ENCODE data around the gene SLC22A23. TPM values are rescaled to one million over a fixed set of nuclear protein-coding genes. Genes with fewer than 3 reads are reported as not detected.

SLC22A23 gene
- polyA plus RNA-seq, 1 donor (not counting 4 experiments of a cell fraction or from before 2014, with no cell fraction given), result 4.3 TPM

GRCh38 chr6:3226042-3226441, 230.8 kb downstream of the SLC22A23 start:
- no peak for DNase-seq (ENCODE audit: low read depth, low spot score)
- TF ChIP-seq CTCF (optimal IDR thresholded peaks at IDR 0.05 in 1 of 3, IDR thresholded peaks at IDR 0.05 in 1 of 3, conservative IDR thresholded peaks at IDR 0.05 in 1 of 3; ENCODE audit: extremely low read depth in 1 of 3, insufficient read depth in 2 of 3, low read length in 3 of 3), result no peak
- no peak for TF ChIP-seq EZH2 (IDR thresholded peaks at IDR 0.05; ENCODE audit: low read length)
- H3K4me1 ChIP-seq (ENCODE audit: control insufficient read depth, extremely low read depth, insufficient read depth, low read length), result peaks cover 15% of the 10 kb centered on the region
- H3K79me2 ChIP-seq (ENCODE audit: control insufficient read depth, insufficient read depth, low read length), result no peaks in the 10 kb centered on the region
- no peak overlapping the region for H3K27ac ChIP-seq (ENCODE audit: control insufficient read depth, insufficient read depth, low read length)
- H4K20me1 ChIP-seq (ENCODE audit: control insufficient read depth, extremely low read depth, insufficient read depth, low read length), result no peaks in the 10 kb centered on the region
- no peaks in the 10 kb centered on the region for H3K36me3 ChIP-seq (ENCODE audit: control insufficient read depth in 2 of 2, extremely low read depth in 1 of 2, insufficient read depth in 2 of 2, low read length in 2 of 2)
- no peak overlapping the region for H3K4me3 ChIP-seq (ENCODE audit: control insufficient read depth in 2 of 3, extremely low read depth in 1 of 3, insufficient read depth in 2 of 3, low read depth in 1 of 3, low read length in 3 of 3)
- FAIRE-seq, result no peak
- no peak overlapping the region for H3K9ac ChIP-seq (ENCODE audit: control insufficient read depth, extremely low read depth, insufficient read depth, low read length)
- H3K9me3 ChIP-seq (ENCODE audit: control insufficient read depth, low read depth, low read length), result no peaks in the 10 kb centered on the region
- no peak overlapping the region for H2AFZ ChIP-seq (ENCODE audit: control insufficient read depth, low read length)
- H3K27me3 ChIP-seq (ENCODE audit: control insufficient read depth, extremely low read depth, insufficient read depth, low read length), result peaks cover 64% of the 10 kb centered on the region
- H3K9me1 ChIP-seq (ENCODE audit: control insufficient read depth, extremely low read depth, insufficient read depth, low read length), result no peaks in the 10 kb centered on the region
- no peak overlapping the region for H3K4me2 ChIP-seq (ENCODE audit: control insufficient read depth, extremely low read depth, insufficient read depth, low read depth, low read length)
- dilution Hi-C loops (cut with MboI; ENCODE audit: extremely low pct_ligation_motif_present, low sequenced_read_pairs), result no loop called here

- Histone ChIP-seq H3K4me3 (ENCODE audit: control insufficient read depth in 2 of 3, extremely low read depth in 1 of 3, insufficient read depth in 2 of 3, low read depth in 1 of 3, low read length in 3 of 3) (no peak overlapping the region), H3K27me3 (ENCODE audit: control insufficient read depth, extremely low read depth, insufficient read depth, low read length) (peaks cover 36% of the 10 kb centered on the region)
- dilution Hi-C loops (cut with MboI; ENCODE audit: extremely low pct_ligation_motif_present, low sequenced_read_pairs), result no loop called here
Measured at GRCh38 chr6:3222506-3223038, 234.3 kb downstream of the SLC22A23 start.

More at GRCh38 chr6:3222506-3223038, 234.3 kb downstream of the SLC22A23 start:
- H3K9ac ChIP-seq (ENCODE audit: control insufficient read depth, extremely low read depth, insufficient read depth, low read length), result no peak overlapping the region
- DNase-seq (ENCODE audit: low read depth, low spot score) (no peak), FAIRE-seq (no peak)
- no peak for TF ChIP-seq CTCF (optimal IDR thresholded peaks at IDR 0.05 in 1 of 3, IDR thresholded peaks at IDR 0.05 in 1 of 3, conservative IDR thresholded peaks at IDR 0.05 in 1 of 3; ENCODE audit: extremely low read depth in 1 of 3, insufficient read depth in 2 of 3, low read length in 3 of 3)
- H3K4me1 ChIP-seq (ENCODE audit: control insufficient read depth, extremely low read depth, insufficient read depth, low read length), result peaks cover 9% of the 10 kb centered on the region
- no peak overlapping the region for H2AFZ ChIP-seq (ENCODE audit: control insufficient read depth, low read length)
- no peaks in the 10 kb centered on the region for H3K79me2 ChIP-seq (ENCODE audit: control insufficient read depth, insufficient read depth, low read length)
- H3K27ac ChIP-seq (ENCODE audit: control insufficient read depth, insufficient read depth, low read length), result no peak overlapping the region
- H3K36me3 ChIP-seq (ENCODE audit: control insufficient read depth in 2 of 2, extremely low read depth in 1 of 2, insufficient read depth in 2 of 2, low read length in 2 of 2), result no peaks in the 10 kb centered on the region
- no peaks in the 10 kb centered on the region for H3K9me1 ChIP-seq (ENCODE audit: control insufficient read depth, extremely low read depth, insufficient read depth, low read length)
- H4K20me1 ChIP-seq (ENCODE audit: control insufficient read depth, extremely low read depth, insufficient read depth, low read length), result no peaks in the 10 kb centered on the region
- H3K4me2 ChIP-seq (ENCODE audit: control insufficient read depth, extremely low read depth, insufficient read depth, low read depth, low read length), result no peak overlapping the region
- no peaks in the 10 kb centered on the region for H3K9me3 ChIP-seq (ENCODE audit: control insufficient read depth, low read depth, low read length)

Measured in keratinocyte (primary cell).